Activated gamma-delta T cell (primary cell): Measurements from ENCODE around the gene CCDC92B.
"Not testable (repeated sequence)": the region's sequence is repeated elsewhere in the genome, so short reads cannot be mapped to it uniquely, and the experiment has no call there.

Experiments used
- DNase-seq: peaks from one replicate; lab custom pipeline; 2025; lab: John Stamatoyannopoulos, UW

The CCDC92B gene

GRCh38 chr17:2703606-2704005 is 45.8 kb downstream of the CCDC92B start:
- no peak for DNase-seq

GRCh38 chr17:2703181-2703580 is 46.3 kb downstream of the CCDC92B start:
- DNase-seq: no peak

GRCh38 chr17:2701996-2702741 is 47.3 kb downstream of the CCDC92B start:
- no peak for DNase-seq

GRCh38 chr17:2701161-2701995 is 48.1 kb downstream of the CCDC92B start:
- no peak for DNase-seq

GRCh38 chr17:2700491-2701141 is 48.8 kb downstream of the CCDC92B start:
- DNase-seq: no peak

GRCh38 chr17:2700030-2700490 is 49.4 kb downstream of the CCDC92B start:
- DNase-seq: no peak

- DNase-seq: not testable (repeated sequence)
These were observed 50.1 kb downstream of the CCDC92B start for GRCh38 chr17:2699216-2699805.

GRCh38 chr17:2697611-2698162 is 51.8 kb downstream of the CCDC92B start:
- no peak for DNase-seq

GRCh38 chr17:2695961-2696760 is 53.3 kb downstream of the CCDC92B start:
- DNase-seq: no peak

- DNase-seq: no peak
These were observed 54.0 kb downstream of the CCDC92B start for GRCh38 chr17:2695243-2695960.

- no peak for DNase-seq
These were observed 54.8 kb downstream of the CCDC92B start for GRCh38 chr17:2694381-2695242.

- no peak for DNase-seq
These were observed 55.7 kb downstream of the CCDC92B start for GRCh38 chr17:2693561-2694380.

GRCh38 chr17:2692781-2693135 is 56.7 kb downstream of the CCDC92B start:
- DNase-seq: no peak

GRCh38 chr17:2691965-2692780 is 57.3 kb downstream of the CCDC92B start:
- DNase-seq: no peak

- no peak for DNase-seq
These were observed 58.2 kb downstream of the CCDC92B start for GRCh38 chr17:2691069-2691871.

GRCh38 chr17:2690165-2691068 is 59.0 kb downstream of the CCDC92B start:
- DNase-seq: no peak
